ENCODE results near the gene NELL2. TPM values are rescaled to one million over a fixed set of nuclear protein-coding genes. Genes with fewer than 3 reads are reported as not detected.

Gene NELL2
- total RNA-seq, 1 donor from 2014 or later: 2.1 TPM

- Mint-ChIP-seq H3K4me1 (peaks cover 5% of the 10 kb centered on the region), H3K27ac (no peak overlapping the region), H3K4me3 (no peak overlapping the region), H3K9me3 (no peaks in the 10 kb centered on the region), H3K27me3 (ENCODE audit: low read depth) (peaks cover 10% of the 10 kb centered on the region), H3K36me3 (no peaks in the 10 kb centered on the region)
- TF ChIP-seq CTCF (IDR thresholded peaks at IDR 0.05; ENCODE audit: unreplicated experiment): no peak
- DNase-seq (ENCODE audit: low spot score in 2 of 2, unreplicated experiment in 2 of 2): no peak
Observed at GRCh38 chr12:44709166-44709565, 166.9 kb downstream of the NELL2 start.

GRCh38 chr12:44708218-44708617 is 167.9 kb downstream of the NELL2 start:
- Mint-ChIP-seq H3K27ac (no peak overlapping the region), H3K9me3 (no peaks in the 10 kb centered on the region), H3K36me3 (no peaks in the 10 kb centered on the region), H3K4me3 (no peak overlapping the region), H3K4me1 (peaks cover under 1% of the 10 kb centered on the region), H3K27me3 (ENCODE audit: low read depth) (peaks cover 10% of the 10 kb centered on the region)
- no peak for DNase-seq (ENCODE audit: low spot score in 2 of 2, unreplicated experiment in 2 of 2)
- TF ChIP-seq CTCF (IDR thresholded peaks at IDR 0.05; ENCODE audit: unreplicated experiment): no peak

GRCh38 chr12:44703182-44703910 is 172.8 kb downstream of the NELL2 start:
- peaks cover under 1% of the 10 kb centered on the region for H3K4me1 Mint-ChIP-seq

GRCh38 chr12:44697511-44697910 is 178.6 kb downstream of the NELL2 start:
- no peak overlapping the region for H3K4me3 Mint-ChIP-seq
- peaks cover 3% of the 10 kb centered on the region for H3K9me3 Mint-ChIP-seq
- H3K4me1 Mint-ChIP-seq: peaks cover 11% of the 10 kb centered on the region
- DNase-seq (ENCODE audit: low spot score in 2 of 2, unreplicated experiment in 2 of 2): no peak
- no peak overlapping the region for H3K27ac Mint-ChIP-seq
- no peaks in the 10 kb centered on the region for H3K36me3 Mint-ChIP-seq
- no peak for TF ChIP-seq CTCF (IDR thresholded peaks at IDR 0.05; ENCODE audit: unreplicated experiment)
- H3K27me3 Mint-ChIP-seq (ENCODE audit: low read depth): peaks cover 8% of the 10 kb centered on the region

More at GRCh38 chr12:44703182-44703910, 172.8 kb downstream of the NELL2 start:
- H3K27me3 Mint-ChIP-seq (ENCODE audit: low read depth): peaks cover 8% of the 10 kb centered on the region
- no peak overlapping the region for H3K4me3 Mint-ChIP-seq
- no peak overlapping the region for H3K27ac Mint-ChIP-seq
- peaks cover 3% of the 10 kb centered on the region for H3K9me3 Mint-ChIP-seq
- DNase-seq (ENCODE audit: low spot score in 2 of 2, unreplicated experiment in 2 of 2): no peak
- H3K36me3 Mint-ChIP-seq: no peaks in the 10 kb centered on the region
- TF ChIP-seq CTCF (IDR thresholded peaks at IDR 0.05; ENCODE audit: unreplicated experiment): no peak

GRCh38 chr12:44696542-44696941 is 179.6 kb downstream of the NELL2 start:
- Mint-ChIP-seq H3K9me3 (peaks cover 3% of the 10 kb centered on the region), H3K27me3 (ENCODE audit: low read depth) (peaks cover 6% of the 10 kb centered on the region), H3K4me1 (peaks cover 12% of the 10 kb centered on the region), H3K36me3 (no peaks in the 10 kb centered on the region), H3K4me3 (no peak overlapping the region), H3K27ac (no peak overlapping the region)
- TF ChIP-seq CTCF (IDR thresholded peaks at IDR 0.05; ENCODE audit: unreplicated experiment): no peak
- no peak for DNase-seq (ENCODE audit: low spot score in 2 of 2, unreplicated experiment in 2 of 2)

Measured in mesothelial cell of epicardium (in vitro differentiated cells).